HCEC 1CT (cell line): ENCODE data around the gene NELFB.
"Not testable (repeated sequence)": the region's sequence is repeated elsewhere in the genome, so short reads cannot be mapped to it uniquely, and the experiment has no call there.

ENCODE experiments used
- DNase-seq: peaks from one replicate; pipeline ENCODE4 v3.0.0-alpha.2; 2017

NELFB gene

DNA sequence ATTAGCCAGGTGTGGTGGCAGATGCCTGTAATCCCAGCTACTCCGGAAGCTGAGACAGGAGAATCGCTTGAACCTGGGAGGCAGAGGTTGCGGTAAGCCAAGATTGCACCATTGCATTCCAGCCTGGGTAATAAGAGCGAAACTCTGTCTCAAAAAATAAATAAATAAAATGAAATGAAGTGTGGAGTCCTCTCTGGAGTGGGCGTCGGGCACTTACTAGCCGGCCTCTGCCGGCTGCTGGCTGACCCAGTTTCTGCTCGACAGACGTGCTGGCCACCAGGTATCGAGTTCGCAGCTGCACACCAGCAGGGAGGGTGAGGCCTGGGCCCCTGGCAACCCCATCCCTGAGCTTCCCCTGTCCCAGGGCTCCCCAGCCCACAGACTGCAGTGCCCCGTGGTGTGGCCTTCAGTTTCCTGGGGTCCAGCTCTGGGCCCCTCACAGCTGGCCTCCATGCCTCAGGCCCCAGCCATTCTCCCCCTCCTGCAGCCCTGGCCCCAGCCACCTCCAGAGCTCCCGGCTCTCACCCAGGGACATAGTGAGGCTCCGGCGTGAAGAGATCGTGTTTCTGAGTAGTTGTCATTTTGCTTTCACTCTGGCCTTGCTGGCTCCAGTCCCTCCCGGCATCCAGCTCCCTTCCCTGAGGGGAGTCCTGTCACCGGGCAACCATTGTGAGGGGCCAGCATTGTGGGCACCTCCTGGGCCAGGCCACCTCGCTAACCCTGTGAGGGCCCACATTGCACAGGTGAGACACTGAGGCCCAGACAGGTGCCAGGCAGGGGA is 7.8 kb upstream of the NELFB start:
- no peak for DNase-seq

DNA sequence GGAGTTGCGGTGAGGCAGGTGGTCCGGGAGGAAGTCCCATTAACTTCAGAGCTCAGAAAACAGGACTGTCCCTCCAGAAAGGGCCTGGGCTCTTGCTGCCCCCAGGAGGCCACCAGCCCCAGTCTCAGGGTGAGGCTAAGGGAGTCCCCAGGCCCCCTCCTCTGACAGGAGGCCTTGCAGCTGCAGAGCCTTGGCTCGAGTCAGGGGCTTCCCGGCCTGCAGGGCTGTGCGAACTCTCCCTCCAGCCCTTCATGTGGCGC is 7.3 kb upstream of the NELFB start:
- DNase-seq, result no peak

DNA sequence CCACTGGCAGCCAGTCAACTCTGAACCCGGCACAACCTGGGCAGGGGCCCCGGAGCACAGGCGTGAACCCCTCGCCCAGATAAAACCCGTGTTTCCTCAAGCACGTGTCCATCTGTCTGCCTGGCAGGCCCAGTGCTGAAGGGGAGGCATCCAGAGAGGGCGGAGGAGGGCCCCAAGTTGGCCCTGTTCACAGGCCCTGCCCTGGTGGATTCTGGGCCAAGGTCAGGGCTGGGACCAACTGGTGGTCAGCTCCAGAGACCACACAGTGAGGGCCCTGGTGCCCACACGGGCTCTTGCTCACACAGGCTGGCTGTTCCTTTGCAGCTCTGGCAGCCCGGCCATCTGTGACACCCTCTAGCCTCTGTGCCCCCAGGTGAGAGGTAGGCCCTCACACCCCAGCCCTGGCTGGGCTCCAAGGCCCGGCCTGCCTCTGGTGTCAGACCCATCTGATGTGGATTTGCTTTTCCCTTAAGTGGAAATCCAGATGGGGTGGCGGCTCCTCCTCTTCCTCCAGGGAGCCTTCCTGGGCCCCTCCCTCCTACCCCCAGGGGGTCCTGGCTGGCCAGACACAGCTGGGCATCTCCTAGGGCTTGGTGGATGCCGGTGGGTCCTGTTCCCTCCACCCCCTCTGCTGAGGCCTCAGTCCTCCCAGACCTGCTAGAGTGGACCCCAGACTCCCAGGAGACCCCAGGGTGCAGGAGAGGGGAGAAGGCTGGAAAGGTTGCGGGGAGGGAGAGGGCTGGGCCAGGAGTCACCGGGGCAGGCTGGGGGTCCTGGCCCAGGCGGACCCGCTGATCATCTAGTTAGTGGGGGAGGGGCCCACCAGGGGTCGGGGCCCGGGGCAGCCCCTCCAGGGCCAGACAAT is 4.6 kb upstream of the NELFB start:
- no peak for DNase-seq

DNA sequence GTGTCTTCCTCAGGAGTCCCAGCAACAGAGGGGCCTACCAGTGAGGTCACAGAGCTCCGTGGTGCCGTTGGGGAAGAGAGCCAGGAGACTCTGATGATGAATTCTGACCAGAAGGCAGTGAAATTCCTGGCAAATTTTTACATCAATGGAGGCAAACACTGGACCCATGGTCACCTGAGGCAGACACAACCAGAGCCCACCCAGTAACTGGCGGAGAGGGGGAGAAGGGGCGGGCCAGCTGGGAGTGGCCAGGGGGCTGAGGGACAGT is 4.0 kb upstream of the NELFB start, which contains the start of gene STPG3:
STPG3 (plus strand) TSS at position 93 of the 268 bp plus-strand sequence; CDS start at position 94, 1 bp downstream.
- no peak for DNase-seq

DNA sequence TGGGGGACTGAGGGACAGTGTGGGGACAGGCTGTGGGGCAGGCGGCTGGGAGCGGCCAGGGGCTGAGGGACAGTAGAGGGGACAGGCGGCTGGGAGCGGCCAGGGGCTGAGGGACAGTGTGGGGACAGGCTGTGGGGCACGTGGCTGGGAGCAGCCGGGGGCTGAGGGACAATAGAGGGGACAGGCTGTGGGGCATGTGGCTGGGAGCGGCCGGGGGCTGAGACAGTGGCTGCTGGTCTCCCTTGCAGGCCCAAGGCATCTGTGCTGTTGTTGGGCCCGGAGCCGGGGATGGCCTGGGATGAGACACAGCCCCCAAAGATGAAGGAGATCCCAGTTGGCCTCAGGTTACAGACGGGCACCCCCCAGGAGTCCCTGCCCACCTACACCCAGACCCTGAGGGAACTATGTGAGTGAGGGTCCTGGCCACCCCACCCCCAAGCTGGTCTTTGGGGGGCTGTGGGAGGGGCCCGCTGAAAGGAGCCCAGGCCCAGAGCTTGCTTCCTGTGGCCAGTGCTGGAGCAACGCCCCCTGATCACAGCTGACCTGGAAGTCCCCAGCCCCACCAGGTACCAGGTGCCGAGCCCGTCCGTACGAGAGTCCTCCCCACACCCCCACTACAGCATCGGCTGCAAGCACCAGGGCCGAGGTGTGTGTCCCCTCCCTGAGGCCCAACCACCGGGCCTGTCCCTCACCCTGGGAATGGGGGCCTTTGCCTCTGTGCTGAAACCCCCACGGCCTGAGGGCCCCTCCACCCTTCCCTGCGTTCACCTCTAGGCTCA is 3.4 kb upstream of the NELFB start:
- DNase-seq, result no peak

DNA sequence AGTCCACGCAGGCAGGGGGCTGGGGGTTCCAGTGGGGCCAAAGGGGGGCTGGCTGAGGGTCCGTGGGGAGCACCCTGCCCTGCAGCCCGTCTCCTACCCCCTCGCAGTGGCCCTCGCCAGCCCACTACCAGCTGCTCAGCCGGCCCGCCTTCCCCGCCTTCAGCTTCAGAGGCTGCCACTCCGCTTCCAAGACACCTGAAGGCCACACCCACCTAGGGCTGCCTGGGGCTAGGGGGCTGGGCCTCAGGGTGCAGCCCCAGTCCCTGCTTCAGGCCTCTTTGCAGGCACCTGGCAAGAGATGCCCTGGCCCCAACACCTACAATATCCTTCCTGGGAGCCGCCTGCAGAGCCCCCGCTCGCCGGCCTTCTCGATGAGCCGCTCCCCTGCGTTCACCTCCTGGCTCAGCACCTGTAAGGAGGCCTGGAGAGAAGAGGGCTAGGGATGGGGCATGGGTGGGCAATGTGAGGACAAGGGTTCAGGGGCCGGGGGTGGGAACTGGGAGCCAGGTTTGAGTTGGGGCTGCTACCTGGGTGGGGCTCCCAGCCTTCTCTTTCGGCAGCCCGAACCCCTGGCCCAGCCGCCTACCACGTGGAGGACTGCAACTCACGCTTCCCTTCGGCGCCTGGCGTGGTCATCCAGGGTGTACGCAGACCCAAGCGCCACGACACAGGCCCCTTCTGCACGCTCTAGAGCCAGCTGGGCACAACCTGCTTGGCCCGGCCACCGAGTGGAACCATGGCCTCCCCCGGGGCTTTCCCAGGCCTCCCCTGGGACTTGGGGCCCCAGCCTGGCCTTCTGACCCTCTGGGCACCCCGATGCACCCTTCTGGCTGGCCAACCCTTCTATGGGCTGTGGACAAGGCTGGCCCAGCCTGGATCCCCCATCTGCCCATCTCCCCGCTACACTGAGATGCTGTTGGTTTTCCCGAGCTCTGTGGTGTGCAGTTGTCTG is 2.3 kb upstream of the NELFB start:
- DNase-seq, result no peak

DNA sequence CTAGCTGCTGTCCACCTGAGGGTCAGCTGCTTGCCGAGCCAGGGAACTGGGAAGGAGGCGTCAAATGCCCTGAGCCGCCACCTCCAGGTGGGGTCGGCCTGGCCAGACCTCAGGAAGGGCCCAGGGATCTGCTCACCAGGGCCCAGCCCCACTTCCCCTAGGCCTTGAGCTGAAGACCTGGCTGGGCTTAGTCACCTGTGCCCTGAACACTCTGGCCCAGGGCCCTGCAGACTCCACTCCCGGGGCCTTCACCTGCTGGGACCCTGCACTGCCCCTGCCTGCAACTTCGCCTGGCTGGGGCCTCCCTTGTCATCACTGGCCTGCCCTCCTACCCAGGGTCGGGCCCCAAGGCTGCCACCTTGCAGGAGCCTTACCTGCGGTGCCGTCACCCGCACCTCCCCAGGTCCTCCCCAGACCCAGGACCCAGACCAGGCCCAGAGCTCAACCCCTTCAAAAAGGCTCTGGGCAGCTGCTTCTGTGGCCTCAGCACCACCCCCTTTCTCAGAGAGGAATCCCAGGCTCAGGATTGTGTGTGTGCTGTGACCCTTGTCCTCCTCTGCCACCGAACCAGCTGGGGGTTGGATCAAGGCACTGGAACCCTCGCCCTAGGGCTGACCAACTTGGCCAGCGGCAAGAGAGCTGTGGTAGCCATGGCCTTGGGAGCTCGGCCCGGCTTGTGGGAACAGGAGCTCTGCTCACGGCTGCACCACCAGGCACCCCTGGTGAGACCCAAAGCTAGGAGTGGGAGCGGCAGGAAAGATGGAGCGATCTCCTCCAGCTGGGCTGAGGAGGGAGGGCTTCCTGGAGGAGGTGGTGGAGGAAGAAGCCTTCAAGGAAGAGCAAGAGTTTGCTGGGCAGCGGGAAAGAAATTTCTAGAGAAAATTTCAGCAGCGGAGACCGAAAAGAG is 1.2 kb upstream of the NELFB start:
- no peak for DNase-seq

DNA sequence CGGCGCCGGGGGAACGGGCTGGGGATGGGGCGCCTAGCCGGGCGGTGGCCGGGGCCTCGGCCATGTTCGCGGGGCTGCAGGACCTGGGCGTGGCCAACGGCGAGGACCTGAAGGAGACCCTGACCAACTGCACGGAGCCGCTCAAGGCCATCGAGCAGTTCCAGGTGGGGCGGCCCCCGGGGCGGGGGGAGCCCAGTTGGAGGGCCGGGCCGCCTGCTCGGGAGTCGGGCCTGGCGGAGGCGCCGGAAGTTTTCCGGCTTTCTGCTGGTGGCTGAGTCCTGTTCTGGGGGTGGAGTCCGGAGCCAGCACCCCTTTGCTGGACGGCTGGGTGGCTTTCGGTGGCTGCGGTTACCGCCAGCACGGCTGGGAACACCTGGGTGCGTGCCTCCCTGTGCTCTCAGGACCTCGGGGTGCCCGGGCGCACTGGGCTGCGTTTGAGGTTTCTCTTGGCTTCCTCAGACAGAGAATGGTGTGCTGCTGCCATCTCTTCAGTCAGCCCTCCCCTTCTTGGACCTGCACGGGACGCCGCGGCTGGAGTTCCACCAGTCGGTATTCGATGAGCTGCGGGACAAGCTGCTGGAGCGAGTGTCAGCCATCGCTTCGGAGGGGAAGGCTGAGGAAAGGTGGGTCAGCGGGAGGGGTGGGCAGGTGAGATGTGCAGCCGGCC is 454 bp downstream of the NELFB start:
- peak; percentile 17 for DNase-seq

DNA sequence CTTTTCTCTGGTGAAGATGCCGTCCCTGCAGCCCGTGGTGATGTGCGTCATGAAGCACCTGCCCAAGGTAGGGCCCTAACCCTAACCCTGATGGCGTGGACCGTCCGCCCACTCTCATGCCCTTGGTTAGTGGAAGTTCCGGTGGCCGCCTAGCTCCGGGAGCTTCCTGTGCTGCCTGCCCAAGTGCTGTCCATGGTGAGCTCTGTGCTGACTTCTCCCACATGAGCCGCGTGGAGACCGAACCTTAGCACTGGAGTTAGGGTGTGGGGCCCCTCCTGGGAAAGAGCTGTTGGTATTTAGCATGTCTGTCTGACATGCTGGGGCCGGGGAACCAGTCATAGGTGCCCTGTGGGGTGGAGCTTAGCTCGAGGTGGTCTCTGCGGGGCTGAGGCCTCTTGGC is 1.2 kb downstream of the NELFB start:
- DNase-seq, result no peak

DNA sequence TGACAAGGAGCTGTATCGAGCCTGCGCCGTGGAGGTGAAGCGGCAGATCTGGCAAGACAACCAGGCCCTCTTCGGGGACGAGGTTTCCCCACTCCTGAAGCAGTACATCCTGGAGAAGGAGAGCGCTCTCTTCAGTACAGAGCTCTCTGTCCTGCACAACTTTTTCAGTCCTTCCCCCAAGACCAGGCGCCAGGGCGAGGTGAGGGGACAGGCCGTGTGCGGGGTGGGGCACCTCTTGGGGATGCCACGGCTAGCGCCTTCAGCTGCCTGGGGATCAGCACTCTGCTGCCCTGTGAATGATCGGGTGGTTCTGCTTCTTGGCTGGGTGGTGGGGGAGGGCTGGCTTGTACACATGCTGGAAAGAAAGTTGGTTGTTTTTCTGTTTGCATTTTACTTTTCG is 1.7 kb downstream of the NELFB start:
- DNase-seq, result no peak

DNA sequence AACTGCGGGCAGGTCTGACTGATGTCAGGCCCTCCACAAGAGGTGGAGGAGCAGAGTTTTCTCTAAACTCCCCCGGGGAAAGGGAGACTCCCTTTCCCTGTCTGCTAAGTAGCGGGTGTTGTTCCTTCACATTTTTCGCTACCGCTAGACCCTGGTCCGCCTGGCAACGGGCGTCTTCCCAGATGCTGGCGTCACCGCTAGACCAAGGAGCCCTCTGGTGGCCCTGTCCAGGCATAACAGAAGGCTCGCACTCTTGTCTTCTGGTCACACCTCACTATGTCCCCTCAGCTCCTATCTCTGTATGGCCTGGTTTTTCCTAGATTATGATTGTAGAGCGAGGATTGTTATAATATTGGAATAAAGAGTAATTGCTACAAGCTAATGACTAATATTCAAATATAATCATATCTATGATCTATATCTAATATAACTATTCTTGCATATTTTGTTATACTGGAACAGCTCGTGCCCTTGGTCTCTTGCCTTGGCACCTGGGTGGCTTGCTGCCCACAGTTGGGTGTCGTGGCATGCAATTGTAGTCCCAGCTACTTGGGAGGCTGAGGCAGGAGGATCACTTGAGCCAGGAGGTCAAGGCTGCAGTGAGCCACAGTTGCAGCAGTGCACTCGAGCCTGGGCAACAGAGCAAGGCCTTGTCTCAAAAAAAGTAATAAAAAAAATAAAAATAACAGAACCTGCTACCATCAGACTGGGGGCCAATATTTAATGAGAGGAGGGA is 7.2 kb downstream of the NELFB start:
- not testable (repeated sequence) for DNase-seq

DNA sequence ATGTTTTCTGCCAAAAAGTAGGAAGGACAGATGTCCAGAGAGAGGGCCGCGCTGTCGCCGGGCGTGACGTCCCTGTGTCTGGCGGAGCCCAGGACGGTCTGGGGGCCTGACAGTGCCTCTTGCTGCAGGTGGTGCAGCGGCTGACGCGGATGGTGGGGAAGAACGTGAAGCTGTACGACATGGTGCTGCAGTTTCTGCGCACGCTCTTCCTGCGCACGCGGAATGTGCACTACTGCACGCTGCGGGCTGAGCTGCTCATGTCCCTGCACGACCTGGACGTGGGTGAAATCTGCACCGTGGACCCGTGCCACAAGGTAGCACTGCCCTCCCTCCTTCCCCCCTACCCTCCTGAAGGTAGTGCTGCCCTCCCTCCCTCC is 7.8 kb downstream of the NELFB start:
- DNase-seq, result no peak

DNA sequence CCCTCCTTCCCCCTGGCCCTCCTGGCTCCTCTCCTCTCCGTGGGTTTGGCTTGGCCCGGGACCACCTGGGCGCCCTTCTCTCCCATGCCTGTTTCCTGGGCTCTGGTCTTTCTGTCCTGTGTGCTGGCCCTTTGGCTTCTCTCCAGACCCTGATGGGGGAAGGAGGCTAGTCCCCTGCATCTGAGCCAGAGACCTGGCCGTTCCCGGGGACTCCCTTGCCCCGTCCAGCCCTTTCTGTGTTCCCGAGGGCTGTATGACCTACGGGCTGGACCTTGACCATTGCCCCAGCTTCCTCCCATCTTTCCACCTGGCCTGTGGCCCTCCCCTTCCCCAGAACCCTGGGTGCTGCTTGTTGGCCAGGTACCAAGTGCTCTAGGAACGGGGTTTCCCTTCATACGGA is 8.4 kb downstream of the NELFB start:
- no peak for DNase-seq

DNA sequence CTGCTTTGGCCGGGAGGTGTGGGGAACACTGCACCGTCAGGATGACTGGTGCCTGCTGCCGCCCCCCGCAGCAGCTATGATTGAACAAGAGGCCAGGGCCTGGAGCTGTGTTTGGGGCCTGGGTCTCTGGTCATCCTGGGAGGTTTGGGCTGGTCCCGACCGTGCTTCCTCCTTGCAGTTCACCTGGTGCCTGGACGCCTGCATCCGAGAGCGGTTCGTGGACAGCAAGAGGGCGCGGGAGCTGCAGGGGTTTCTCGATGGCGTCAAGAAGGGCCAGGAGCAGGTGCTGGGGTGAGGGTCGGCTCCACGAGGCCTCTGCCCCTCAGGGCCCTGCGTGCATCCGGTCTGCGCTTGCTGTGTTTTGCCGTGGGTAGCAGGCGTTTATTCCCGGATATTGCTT is 8.9 kb downstream of the NELFB start:
- DNase-seq, result no peak

DNA sequence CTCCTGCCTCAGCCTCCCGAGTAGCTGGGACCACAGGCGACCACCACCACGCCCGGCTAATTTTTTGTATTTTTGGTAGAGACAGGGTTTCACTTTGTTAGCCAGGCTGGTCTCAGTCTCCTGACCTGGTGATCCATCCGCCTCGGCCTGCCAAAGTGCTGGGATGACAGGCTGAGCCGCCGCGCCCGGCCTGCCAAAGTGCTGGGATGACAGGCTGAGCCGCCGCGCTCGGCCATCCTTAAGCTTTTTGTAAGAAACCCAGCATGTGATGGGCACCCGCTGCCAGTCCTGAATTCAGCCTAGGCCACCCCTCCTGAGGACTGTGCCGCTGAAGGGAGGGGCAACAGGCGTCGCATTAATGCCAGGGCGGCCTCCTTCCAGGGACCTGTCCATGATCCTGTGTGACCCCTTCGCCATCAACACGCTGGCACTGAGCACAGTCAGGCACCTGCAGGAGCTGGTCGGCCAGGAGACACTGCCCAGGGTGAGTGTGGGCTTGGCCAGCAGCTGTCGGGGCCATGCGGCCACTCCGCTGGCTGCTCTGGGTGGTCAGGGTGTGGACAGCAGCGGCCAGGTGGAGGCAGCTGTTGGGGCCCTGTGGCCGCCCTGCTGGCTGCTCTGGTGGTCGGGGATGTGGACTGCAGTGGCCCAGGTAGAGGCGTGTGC is 10.5 kb downstream of the NELFB start:
- DNase-seq, result no peak

DNA sequence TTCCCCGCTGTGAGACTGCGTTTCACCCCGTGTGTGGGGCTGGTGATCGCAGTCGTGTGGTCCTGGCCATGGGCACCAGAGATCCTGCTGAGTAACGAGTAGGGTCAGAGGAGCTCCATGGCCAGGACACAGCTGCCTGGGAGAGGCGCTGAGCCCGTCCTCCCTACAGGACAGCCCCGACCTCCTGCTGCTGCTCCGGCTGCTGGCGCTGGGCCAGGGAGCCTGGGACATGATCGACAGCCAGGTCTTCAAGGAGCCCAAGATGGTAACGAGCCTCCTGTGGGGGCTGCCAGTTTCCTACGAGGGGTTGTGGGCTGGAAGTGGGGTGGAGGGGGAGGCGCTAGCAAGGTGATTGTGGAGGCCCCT is 11.0 kb downstream of the NELFB start:
- DNase-seq, result no peak

DNA sequence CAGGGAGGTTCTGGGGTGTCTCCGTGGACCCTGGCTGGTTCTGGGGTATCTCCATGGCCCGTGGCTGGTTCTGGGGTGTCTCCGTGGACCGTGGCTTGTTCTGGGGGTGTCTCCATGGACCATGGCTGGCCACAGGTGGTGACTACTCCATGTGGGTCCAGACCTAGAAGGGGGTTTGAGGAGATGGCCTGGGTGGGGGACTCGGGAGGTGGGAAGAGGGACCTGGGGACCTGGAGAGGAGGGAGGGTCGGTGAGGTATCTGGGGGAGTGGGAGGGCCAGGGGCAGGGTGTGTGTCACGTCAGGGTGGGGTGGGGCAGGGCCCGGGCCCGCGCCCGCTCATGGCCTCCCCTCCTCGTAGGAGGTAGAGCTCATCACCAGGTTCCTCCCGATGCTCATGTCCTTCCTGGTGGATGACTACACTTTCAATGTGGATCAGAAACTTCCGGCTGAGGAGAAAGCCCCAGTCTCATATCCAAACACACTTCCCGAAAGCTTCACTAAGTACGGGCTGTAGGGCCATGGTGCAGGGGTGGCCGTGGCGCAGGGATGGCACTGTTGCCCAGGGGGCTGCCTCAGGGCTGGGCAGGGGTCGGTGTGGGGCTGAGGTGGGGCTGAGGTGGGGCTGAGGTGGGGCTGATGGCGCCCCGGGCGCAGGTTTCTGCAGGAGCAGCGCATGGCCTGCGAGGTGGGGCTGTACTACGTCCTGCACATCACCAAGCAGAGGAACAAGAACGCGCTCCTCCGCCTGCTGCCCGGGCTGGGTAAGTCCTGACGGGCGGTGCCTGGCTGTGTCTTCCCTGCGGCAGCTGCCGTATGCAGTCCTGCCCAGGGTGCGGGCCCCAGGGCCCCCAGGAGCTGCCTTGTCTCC is 11.7 kb downstream of the NELFB start:
- no peak for DNase-seq

DNA sequence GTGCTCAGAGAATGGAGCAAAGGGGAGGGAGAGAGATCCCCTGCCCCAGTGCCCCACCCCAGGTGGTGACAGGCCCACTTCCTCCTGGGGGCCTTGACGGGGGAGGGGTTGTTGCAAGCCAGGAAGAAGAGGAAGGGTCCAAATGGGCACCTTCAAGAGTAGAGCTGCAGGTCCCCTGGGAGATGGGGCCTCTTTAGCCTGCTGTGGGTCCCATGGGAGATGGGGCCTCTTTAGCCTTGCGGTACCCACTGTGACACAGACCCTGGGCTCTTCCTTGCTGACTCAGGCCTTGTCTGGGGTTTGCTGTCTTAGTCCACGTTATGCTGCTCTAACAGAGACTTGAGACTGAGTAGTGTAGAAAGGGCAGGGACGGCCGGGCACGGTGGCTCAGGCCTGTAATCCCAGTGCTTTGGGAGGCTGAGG is 12.8 kb downstream of the NELFB start:
- no peak for DNase-seq
